IMR-90 (cell line): ENCODE results near the gene CC2D2A. TPM values are rescaled to one million over a fixed set of nuclear protein-coding genes. Genes with fewer than 3 reads are reported as not detected.

Source experiments
- ATAC-seq: fragments of 200-7000 bp; cut with Tn5 transposase; 2 replicates; pipeline ENCODE4 v1.9.1; 2020; ENCODE audit warnings: low read depth, mild to moderate bottlenecking, moderate library complexity
- BruUV-seq: library from RNA; stranded (reverse); fragments of 400-500 nt; replicated peaks from 2 replicates; lab custom pipeline; 2021; lab: Mats Ljungman, UMichigan
- CTCF ChIA-PET: fragments of 300-600 bp; formaldehyde crosslinking; extraction: SDS; loops from one replicate; lab custom pipeline; 2021; ENCODE audit warnings: antibody characterized with exemption; lab: Yijun Ruan, JAX
- POLR2A ChIA-PET: fragments of 300-600 bp; sonication (Branson Sonifier 250); formaldehyde crosslinking; loops from one replicate; lab custom pipeline; 2022; ENCODE audit warnings: antibody characterized with exemption; ENCODE audit not compliant: unreplicated experiment; lab: Charles Lee
- DNase-seq: peaks from one replicate; pipeline ENCODE4 v3.0.0; 2013
- H2AFZ ChIP-seq: replicated peaks from 2 replicates; pipeline ENCODE3; 2013; ENCODE audit warnings: low read length, mild to moderate bottlenecking; ENCODE audit not compliant: poor library complexity
- H2AK5ac ChIP-seq: 2 replicates; pipeline ENCODE4 v1.6.1; 2013; ENCODE audit warnings: low read depth, low read length, inconsistent platforms
- H2AK9ac ChIP-seq: replicated peaks from 2 replicates; pipeline ENCODE3; 2013; ENCODE audit warnings: mild to moderate bottlenecking, low read depth, low read length, moderate library complexity; ENCODE audit not compliant: poor library complexity
- H2BK120ac ChIP-seq: 2 replicates; pipeline ENCODE4 v1.6.1; 2013; ENCODE audit warnings: low read depth, low read length, inconsistent platforms
- H2BK15ac ChIP-seq: 3 replicates; pipeline ENCODE4 v1.6.1; 2013; ENCODE audit warnings: low read depth, low read length, inconsistent platforms
- H2BK20ac ChIP-seq: 2 replicates; pipeline ENCODE4 v1.6.1; 2013; ENCODE audit warnings: low read depth, mild to moderate bottlenecking, inconsistent platforms, low read length, moderate library complexity
- H2BK5ac ChIP-seq: 2 replicates; pipeline ENCODE4 v1.6.1; 2013; ENCODE audit warnings: mild to moderate bottlenecking, low read depth, low read length, inconsistent platforms; ENCODE audit not compliant: poor library complexity, severe bottlenecking
- H3K14ac ChIP-seq: replicated peaks from 2 replicates; pipeline ENCODE4 v1.6.1; 2013; ENCODE audit warnings: low read depth, low read length, inconsistent platforms
- H3K18ac ChIP-seq: 2 replicates; pipeline ENCODE4 v1.6.1; 2013; ENCODE audit warnings: low read depth, low read length, control low read depth
- H3K23ac ChIP-seq: 2 replicates; pipeline ENCODE4 v1.6.1; 2013; ENCODE audit warnings: low read depth, low read length, inconsistent platforms
- H3K27ac ChIP-seq: 2 replicates; pipeline ENCODE4 v1.5.1; 2013; ENCODE audit warnings: mild to moderate bottlenecking, control low read depth, low read length; ENCODE audit not compliant: insufficient read depth
- H3K27me3 ChIP-seq: 2 replicates; pipeline ENCODE4 v1.6.1; 2013; ENCODE audit warnings: low read length; ENCODE audit not compliant: control insufficient read depth, insufficient read depth
- H3K36me3 ChIP-seq: 2 replicates; pipeline ENCODE4 v1.6.1; 2013; ENCODE audit warnings: low read length, mixed read lengths; ENCODE audit not compliant: control insufficient read depth, insufficient read depth
- H3K4ac ChIP-seq: 2 replicates; pipeline ENCODE4 v1.6.1; 2013; ENCODE audit warnings: low read depth, low read length, inconsistent platforms
- H3K4me1 ChIP-seq: 2 replicates; pipeline ENCODE4 v1.6.1; 2013; ENCODE audit warnings: low read length, mixed read lengths; ENCODE audit not compliant: control insufficient read depth, insufficient read depth
- H3K4me2 ChIP-seq: 2 replicates; pipeline ENCODE4 v1.6.1; 2013; ENCODE audit warnings: low read depth, mild to moderate bottlenecking, control low read depth, low read length, moderate library complexity
- H3K4me3 ChIP-seq: 2 replicates; pipeline ENCODE4 v1.5.1; 2013; ENCODE audit warnings: low read depth, mild to moderate bottlenecking, control low read depth, low read length, moderate library complexity; ENCODE audit not compliant: insufficient read depth
- H3K56ac ChIP-seq: 2 replicates; pipeline ENCODE4 v1.6.1; 2013; ENCODE audit warnings: low read length, inconsistent platforms; ENCODE audit not compliant: insufficient read depth; ENCODE audit errors: extremely low read depth
- H3K79me1 ChIP-seq, 2 experiments: 2 replicates each; pipeline ENCODE4 v1.6.1; 2013; ENCODE audit warnings: low read length in 2 of 2, inconsistent platforms in 1 of 2, low read depth in 1 of 2
- H3K9ac ChIP-seq: 2 replicates; pipeline ENCODE4 v1.6.1; 2013; ENCODE audit warnings: low read depth, low read length, control low read depth
- H3K9me1 ChIP-seq: 2 replicates; pipeline ENCODE4 v1.6.1; 2013; ENCODE audit warnings: low read length, inconsistent platforms; ENCODE audit not compliant: insufficient read depth
- H3K9me3 ChIP-seq: 2 replicates; pipeline ENCODE4 v1.6.1; 2013; ENCODE audit warnings: low read length; ENCODE audit not compliant: control insufficient read depth, insufficient read depth
- H4K20me1 ChIP-seq: 2 replicates; pipeline ENCODE4 v1.6.1; 2013; ENCODE audit warnings: low read length, inconsistent platforms; ENCODE audit not compliant: insufficient read depth
- H4K5ac ChIP-seq: 2 replicates; pipeline ENCODE4 v1.6.1; 2013; ENCODE audit warnings: mild to moderate bottlenecking, low read depth, low read length, control low read depth
- H4K8ac ChIP-seq, 2 experiments: 2 replicates each; pipeline ENCODE4 v1.6.1; 2013; ENCODE audit warnings: low read depth in 2 of 2, low read length in 2 of 2, control low read depth in 1 of 2, inconsistent platforms in 1 of 2
- H4K91ac ChIP-seq: 2 replicates; pipeline ENCODE4 v1.6.1; 2013; ENCODE audit warnings: low read depth, low read length, inconsistent platforms; ENCODE audit not compliant: insufficient read depth
- BHLHE40 ChIP-seq: fragments of 150-350 bp; IDR thresholded peaks from 2 replicates; pipeline ENCODE4 v1.6.1; 2016; ENCODE audit warnings: mild to moderate bottlenecking, low read depth, low read length
- CTCF ChIP-seq: conservative IDR thresholded peaks from 2 replicates; pipeline ENCODE4 v1.5.1; 2012; ENCODE audit warnings: mild to moderate bottlenecking, low read depth, low read length, improper control_type of control experiment
- ELK1 ChIP-seq: fragments of 150-350 bp; IDR thresholded peaks from 2 replicates; pipeline ENCODE4 v1.6.1; 2016; ENCODE audit warnings: low read depth, mild to moderate bottlenecking, low read length, moderate library complexity, borderline replicate concordance
- FOS ChIP-seq: fragments of 150-350 bp; IDR thresholded peaks from 2 replicates; pipeline ENCODE4 v1.6.1; 2016; ENCODE audit warnings: low read depth, low read length
- MAFK ChIP-seq: IDR thresholded peaks from 2 replicates; pipeline ENCODE4 v1.6.1; 2012; ENCODE audit warnings: low read depth, low read length, improper control_type of control experiment
- MAZ ChIP-seq: IDR thresholded peaks from 2 replicates; pipeline ENCODE4 v1.6.1; 2012; ENCODE audit warnings: low read depth, mild to moderate bottlenecking, low read length, improper control_type of control experiment, moderate library complexity, borderline replicate concordance
- MXI1 ChIP-seq: IDR thresholded peaks from 2 replicates; pipeline ENCODE4 v1.6.1; 2012; ENCODE audit warnings: low read depth, mild to moderate bottlenecking, low read length, moderate library complexity, borderline replicate concordance
- NFE2L2 ChIP-seq: fragments of 150-350 bp; IDR thresholded peaks from 2 replicates; pipeline ENCODE4 v1.6.1; 2016; ENCODE audit warnings: low read depth, mild to moderate bottlenecking, low read length
- POLR2A ChIP-seq: IDR thresholded peaks from 2 replicates; pipeline ENCODE4 v1.6.1; 2012; ENCODE audit warnings: mild to moderate bottlenecking, low read depth, low read length
- RAD21 ChIP-seq: IDR thresholded peaks from 2 replicates; pipeline ENCODE4 v1.6.1; 2012; ENCODE audit warnings: low read length, improper control_type of control experiment
- RCOR1 ChIP-seq: IDR thresholded peaks from 2 replicates; pipeline ENCODE4 v1.6.1; 2012; ENCODE audit warnings: mild to moderate bottlenecking, low read length, improper control_type of control experiment; ENCODE audit not compliant: insufficient replicate concordance
- RFX5 ChIP-seq: IDR thresholded peaks from 2 replicates; pipeline ENCODE4 v1.8.0; 2012; ENCODE audit warnings: low read depth, mild to moderate bottlenecking, low read length, moderate library complexity
- SMC3 ChIP-seq: fragments of 150-350 bp; IDR thresholded peaks from 2 replicates; pipeline ENCODE4 v1.6.1; 2016; ENCODE audit warnings: low read depth, mild to moderate bottlenecking, antibody characterized with exemption, low read length, moderate library complexity
- USF2 ChIP-seq: fragments of 150-350 bp; IDR thresholded peaks from 2 replicates; pipeline ENCODE4 v1.6.1; 2017; ENCODE audit warnings: mild to moderate bottlenecking, antibody characterized with exemption, low read length, low read depth
- WGBS, 2 experiments: methylation state at CpG; one replicate each; pipeline versions ENCODE4 v1.1.5 to v1.1.7; 2013; ENCODE audit warnings: missing lambda C conversion rate in 2 of 2; ENCODE audit not compliant: insufficient read length in 1 of 2; ENCODE audit errors: extremely low coverage in 2 of 2; 5-methylcytosine and 5-hydroxymethylcytosine counted together
- dilution Hi-C: fragments of 300-500 bp; cut with HindIII; formaldehyde crosslinking; loops from one replicate; pipeline ENCODE4 v1.14.3; 2018; ENCODE audit warnings: low sequenced_read_pairs; ENCODE audit not compliant: unreplicated experiment
- in situ Hi-C: fragments of 300-500 bp; cut with MboI; formaldehyde crosslinking; loops from 3 replicates; pipeline ENCODE4 v1.14.3; 2019; ENCODE audit warnings: low sequenced_read_pairs, inconsistent platforms, mixed read lengths
- intact Hi-C: fragments of 100-400 bp; cut with micrococcal nuclease; formaldehyde crosslinking; loops from 2 replicates; pipeline ENCODE4 v1.10.0; 2022
- polyA plus RNA-seq, 3 experiments: library from polyadenylated mRNA; depleted of rRNA; stranded (reverse); fragments of >200 nt; gene quantifications; 2 replicates each; pipeline ENCODE4 v1.2.3, GENCODE V29; 2012; ENCODE audit warnings: low replicate concordance in 1 of 3
- total RNA-seq: library from RNA; depleted of rRNA; stranded (reverse); fragments of >200 nt; gene quantifications from 2 replicates; pipeline ENCODE4 v1.2.3, GENCODE V29; 2012

Gene CC2D2A
- total and polyA plus RNA-seq, 2 of the 4 experiments (the other 2 are of a cell fraction), result 20.8 to 26.3 TPM

- BruUV-seq, result no TSS peak
- Histone ChIP-seq H3K9me3 (no peaks in the 10 kb centered on the region), H3K23ac (no peak overlapping the region), H4K8ac (no peak overlapping the region), H2BK20ac (no peak overlapping the region), H2AK9ac (no peak overlapping the region), H3K9me1 (0 out of 2 replicates have a peak, but pooled peaks cover 3% of the 10 kb centered on the region), H2BK120ac (no peak overlapping the region), H3K4ac (no peak overlapping the region), H3K4me1 (no peaks in the 10 kb centered on the region), H3K18ac (no peak overlapping the region), H2AFZ (no peak overlapping the region), H4K20me1 (no peaks in the 10 kb centered on the region), H2BK5ac (no peak overlapping the region), H3K4me3 (no peak overlapping the region), H3K79me1 (no peaks in the 10 kb centered on the region), H2BK15ac (no peak overlapping the region), H3K27ac (no peak overlapping the region), H3K27me3 (no peaks in the 10 kb centered on the region), H4K5ac (no peak overlapping the region), H3K9ac (no peak overlapping the region), H3K56ac (no peak overlapping the region), H3K4me2 (no peak overlapping the region), H2AK5ac (no peak overlapping the region), H3K36me3 (peaks cover 15% of the 10 kb centered on the region), H4K91ac (no peak overlapping the region), H3K14ac (no peak overlapping the region)
- WGBS, 2 experiments, result 83% methylated on average over 1 of the region's 6 CpGs; no CpG with 5 or more reads in 1 of the 2 experiments
- in situ Hi-C loops (no loop called here), intact Hi-C loops (no loop called here), dilution Hi-C loops (no loop called here)
- CTCF ChIA-PET, result no interaction called here
- DNase-seq (no peak), ATAC-seq (no peak)
- TF ChIP-seq NFE2L2, result no peak
- no peak for TF ChIP-seq ELK1
- TF ChIP-seq USF2, result no peak
- TF ChIP-seq CTCF, result no peak
- TF ChIP-seq MAZ, result no peak
- no peak for TF ChIP-seq POLR2A
- no peak for TF ChIP-seq RFX5
- TF ChIP-seq MAFK, result no peak
- no peak for TF ChIP-seq MXI1
- TF ChIP-seq FOS, result no peak
- no peak for TF ChIP-seq RCOR1
- TF ChIP-seq BHLHE40, result no peak
- TF ChIP-seq RAD21, result no peak
- no peak for TF ChIP-seq SMC3
- POLR2A ChIA-PET, result no interaction called here
Observed at GRCh38 chr4:15543537-15544247, 74.0 kb downstream of the CC2D2A start.
